HCT116 (cell line): Measurements from ENCODE around the gene VAMP8. TPM values are rescaled to one million over a fixed set of nuclear protein-coding genes. Genes with fewer than 3 reads are reported as not detected.
"Not testable (repeated sequence)": the region's sequence is repeated elsewhere in the genome, so short reads cannot be mapped to it uniquely, and the experiment has no call there.

ENCODE experiments used
- ATAC-seq: fragments of 200-7000 bp; cut with Tn5 transposase; 2 replicates; pipeline ENCODE4 v1.9.1; 2020; ENCODE audit warnings: mild to moderate bottlenecking, moderate library complexity
- BruUV-seq: library from RNA; stranded (reverse); fragments of 400-500 nt; replicated peaks from 2 replicates; lab custom pipeline; 2021; lab: Mats Ljungman, UMichigan
- CTCF ChIA-PET: fragments of 300-600 bp; sonication (Branson Sonifier 250); formaldehyde crosslinking; loops from one replicate; lab custom pipeline; 2021; ENCODE audit warnings: antibody characterized with exemption; lab: Charles Lee
- POLR2A ChIA-PET: fragments of 300-600, 350-600 bp; sonication (Branson Sonifier 250); formaldehyde crosslinking; loops from one replicate; lab custom pipeline; 2021; ENCODE audit warnings: antibody characterized with exemption; lab: Charles Lee
- RAD21 ChIA-PET, 2 experiments: fragments of 300-600 bp; sonication (Branson Sonifier 250); formaldehyde crosslinking; loops; one replicate each; lab custom pipeline; 2023; ENCODE audit warnings: low total read pairs in 2 of 2; ENCODE audit not compliant: uncharacterized antibody in 2 of 2, unreplicated experiment in 2 of 2, low non-redundant PET in 1 of 2; lab: Charles Lee
- DNase-seq: peaks from one replicate; pipeline ENCODE4 v3.0.0-alpha.2; 2010; ENCODE audit warnings: low read depth, low spot score
- H2AFZ ChIP-seq: fragments of 200-600 bp; shearing (Covaris generic), sonication (generic); 2 replicates; pipeline ENCODE4 v1.6.1; 2017; ENCODE audit warnings: low read depth, mixed run types, mixed read lengths, antibody characterized with exemption, low read length; ENCODE audit not compliant: poor library complexity, severe bottlenecking
- H3K27ac ChIP-seq: 2 replicates; pipeline ENCODE4 v1.5.1; 2012; ENCODE audit warnings: low read depth, low read length
- H3K27me3 ChIP-seq: fragments of 200-600 bp; sonication (generic); 2 replicates; pipeline ENCODE4 v1.6.1; 2016; ENCODE audit warnings: mixed run types, low read length, mixed read lengths; ENCODE audit not compliant: insufficient read depth
- H3K36me3 ChIP-seq, 2 experiments: fragments of 200-500 bp in 1 of 2; fragments of 200-600 bp in 1 of 2; sonication (Bioruptor generic) in 1 of 2; sonication (generic) in 1 of 2; 2 replicates each; pipeline versions ENCODE4 v1.5.1 to v1.6.1; 2014 to 2016; ENCODE audit warnings: low read length in 2 of 2, inconsistent platforms in 1 of 2, mixed read lengths in 1 of 2, mixed run types in 1 of 2; ENCODE audit not compliant: insufficient read depth in 2 of 2, control insufficient read depth in 1 of 2
- H3K4me1 ChIP-seq, 2 experiments: fragments of 200-600 bp in 1 of 2; sonication (generic) in 1 of 2; 2 replicates each; pipeline versions ENCODE4 v1.5.1 to v1.6.1; 2012 to 2017; ENCODE audit warnings: low read length in 2 of 2, inconsistent platforms in 1 of 2, mild to moderate bottlenecking in 1 of 2, mixed read lengths in 1 of 2, mixed run types in 1 of 2, moderate library complexity in 1 of 2; ENCODE audit not compliant: insufficient read depth in 2 of 2, control insufficient read depth in 1 of 2
- H3K4me2 ChIP-seq: fragments of 200-600 bp; sonication (generic); 2 replicates; pipeline ENCODE4 v1.6.1; 2017; ENCODE audit warnings: mixed run types, low read length, mixed read lengths
- H3K4me3 ChIP-seq, 2 experiments: fragments of 200-600 bp in 1 of 2; sonication (generic) in 1 of 2; replicated peaks in 1 of 2; 2 replicates each; pipeline ENCODE4 v1.5.1; 2011 to 2016; ENCODE audit warnings: low read length in 2 of 2, control low read depth in 1 of 2, low read depth in 1 of 2, mild to moderate bottlenecking in 1 of 2, mixed read lengths in 1 of 2, mixed run types in 1 of 2
- H3K79me2 ChIP-seq: fragments of 200-600 bp; sonication (generic); 2 replicates; pipeline ENCODE4 v1.6.1; 2017; ENCODE audit warnings: mild to moderate bottlenecking, mixed run types, low read length, moderate library complexity, mixed read lengths; ENCODE audit not compliant: insufficient read depth
- H3K9ac ChIP-seq: fragments of 200-600 bp; sonication (generic); 2 replicates; pipeline ENCODE4 v1.6.1; 2016; ENCODE audit warnings: low read length, mixed read lengths
- H3K9me2 ChIP-seq: fragments of 200-600 bp; sonication (generic), shearing (Covaris generic); 2 replicates; pipeline ENCODE4 v1.6.1; 2017; ENCODE audit warnings: mixed run types, mild to moderate bottlenecking, moderate library complexity; ENCODE audit not compliant: insufficient read depth
- H3K9me3 ChIP-seq, 2 experiments: fragments of 200-500 bp in 1 of 2; fragments of 200-600 bp in 1 of 2; sonication (Bioruptor generic) in 1 of 2; sonication (generic) in 1 of 2; 2 replicates each; pipeline ENCODE4 v1.6.1; 2014 to 2017; ENCODE audit warnings: low read length in 2 of 2, mixed read lengths in 2 of 2, inconsistent platforms in 1 of 2, low read depth in 1 of 2, mild to moderate bottlenecking in 1 of 2, mixed run types in 1 of 2, moderate library complexity in 1 of 2; ENCODE audit not compliant: control insufficient read depth in 1 of 2, insufficient read depth in 1 of 2
- H4K20me1 ChIP-seq: fragments of 200-600 bp; sonication (generic), shearing (Covaris generic); 2 replicates; pipeline ENCODE4 v1.6.1; 2017; ENCODE audit warnings: mixed run types, mild to moderate bottlenecking, moderate library complexity; ENCODE audit not compliant: insufficient read depth
- POLR2AphosphoS5 ChIP-seq: IDR thresholded peaks from 2 replicates; pipeline ENCODE4 v1.6.1; 2011; ENCODE audit warnings: mild to moderate bottlenecking, low read depth, low read length, moderate library complexity
- intact Hi-C: fragments of 100-400 bp; cut with micrococcal nuclease; formaldehyde crosslinking; loops from 2 replicates; pipeline ENCODE4 v1.10.0; 2022
- total RNA-seq: library from RNA; stranded (reverse); gene quantifications from one replicate; pipeline ENCODE4 v1.2.1, GENCODE V29; 2021; ENCODE audit not compliant: unreplicated experiment

The VAMP8 gene
- total RNA-seq, 1 experiment from 2014 or later = 52.6 TPM

DNA sequence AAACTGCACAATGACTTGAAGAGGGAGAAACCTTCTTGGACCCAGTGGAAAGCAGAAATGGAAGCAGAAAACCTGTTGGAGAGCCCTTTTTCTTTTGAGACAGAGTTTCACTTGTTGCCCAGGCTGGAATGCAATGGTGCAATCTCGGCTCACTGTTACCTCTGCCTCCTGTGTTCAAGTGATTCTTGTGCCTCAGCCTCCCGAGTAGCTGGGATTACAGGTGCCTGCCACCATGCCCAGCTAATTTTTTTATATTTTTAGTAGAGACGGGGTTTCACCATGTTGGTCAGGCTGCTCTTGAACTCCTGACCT lies 26.7 kb downstream of the VAMP8 start:
- H3K36me3 ChIP-seq = peaks cover 6 to 12% of the 10 kb centered on the region in 2 experiments
- CTCF ChIA-PET = interaction anchor here (1.0 kb wide), 1 partner anchor 33 kb away, joined by 4 read pairs; no protein-coding TSS in a partner anchor
- DNase-seq, BruUV-seq, H3K9me2 ChIP-seq, H3K27ac ChIP-seq, RAD21 ChIA-PET, H4K20me1 ChIP-seq, H2AFZ ChIP-seq, H3K9me3 ChIP-seq, H3K79me2 ChIP-seq, ATAC-seq, H3K9ac ChIP-seq, H3K27me3 ChIP-seq: not testable (repeated sequence)
- peaks cover 8 to 17% of the 10 kb centered on the region in 2 experiments for H3K4me1 ChIP-seq
- H3K4me3 ChIP-seq = peak overlapping the region; percentile 7 to 83; a peak in 1 of 4 replicates
- intact Hi-C loops = loop anchor here (5.0 kb wide), 1 partner anchor 192 kb away; the partner anchor contains the start of gene CAPG
- H3K4me2 ChIP-seq = peak overlapping the region; percentile 93
- POLR2A ChIA-PET = interaction anchor here (0.6 to 3.3 kb wide), 3 partner anchors 8 to 27 kb away, joined by 3 to 20 read pairs (median 3); partner anchors contain the start of genes C2orf68, RNF181 and VAMP8

DNA sequence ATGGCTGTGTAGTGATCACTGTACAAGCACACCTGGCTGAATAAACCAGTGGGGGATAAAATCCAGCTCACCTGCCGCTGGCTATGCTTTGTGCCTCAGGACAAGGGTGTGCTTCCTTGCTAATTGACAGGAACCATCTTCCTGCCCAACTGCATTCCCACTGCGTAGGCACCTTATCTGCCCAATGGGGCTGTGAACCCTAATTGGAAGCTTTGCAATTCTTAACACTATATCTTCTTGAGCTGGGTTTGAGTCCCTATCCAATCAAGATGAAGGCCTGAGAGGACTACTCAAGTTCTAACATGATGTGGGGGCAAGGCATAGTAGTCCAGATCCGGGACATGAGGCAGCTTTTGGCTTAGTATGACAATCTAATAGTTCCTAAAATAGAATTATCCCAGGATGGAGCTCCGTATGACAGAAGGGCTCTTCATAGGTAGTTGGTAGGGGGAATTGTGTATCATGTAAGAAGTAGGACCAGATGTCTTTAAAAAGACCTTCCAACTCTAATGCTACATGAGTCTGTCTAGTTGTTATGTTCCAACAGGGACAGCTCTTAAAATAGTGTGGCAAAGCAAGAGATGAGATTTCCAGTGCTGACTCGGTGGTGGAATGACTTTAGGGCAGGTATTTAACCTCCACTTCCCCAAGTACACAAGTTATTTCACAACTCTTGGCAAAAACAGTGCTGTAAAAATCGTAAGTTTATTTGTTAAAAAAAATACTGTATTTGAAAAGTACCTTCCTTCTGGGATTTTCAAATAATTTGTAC lies 27.4 kb downstream of the VAMP8 start:
- RAD21 ChIA-PET = no interaction called here
- H3K4me1 ChIP-seq = peaks cover 8 to 17% of the 10 kb centered on the region in 2 experiments
- no peaks in the 10 kb centered on the region for H3K9me2 ChIP-seq
- H3K79me2 ChIP-seq = no peaks in the 10 kb centered on the region; the same call in 1 of the 2 replicates
- H3K27ac ChIP-seq = no peak overlapping the region
- CTCF ChIA-PET = no interaction called here
- peaks cover 6 to 16% of the 10 kb centered on the region in 2 experiments for H3K36me3 ChIP-seq
- H2AFZ ChIP-seq = no peak overlapping the region
- TF ChIP-seq POLR2AphosphoS5 = no peak
- H3K9ac ChIP-seq = no peak overlapping the region
- ATAC-seq = no peak
- BruUV-seq = no TSS peak
- intact Hi-C loops = loop anchor here (5.0 kb wide), 1 partner anchor 192 kb away; the partner anchor contains the start of gene CAPG
- POLR2A ChIA-PET = interaction anchor here (0.5 to 1.8 kb wide), 5 partner anchors 9 to 27 kb away, joined by 3 to 7 read pairs (median 4); partner anchors contain the start of genes RNF181, USP39 and VAMP8
- H3K4me2 ChIP-seq = no peak overlapping the region
- no peaks in the 10 kb centered on the region for H4K20me1 ChIP-seq
- no peaks in the 10 kb centered on the region for H3K27me3 ChIP-seq
- no peaks in the 10 kb centered on the region for H3K9me3 ChIP-seq
- no peak for DNase-seq
- H3K4me3 ChIP-seq = no peak overlapping the region
